ENCODE results near the gene LARGE1. TPM values are rescaled to one million over a fixed set of nuclear protein-coding genes. Genes with fewer than 3 reads are reported as not detected.

The LARGE1 gene
- 10.5 and 12.8 TPM in 2 replicates for total RNA-seq (2014; rRNA removed; shearing (Covaris generic))
- polyA plus RNA-seq (2016; fragmentation: Nextera tagmentation; extraction: Ambion mirVana) = 1.5 and 1.6 TPM in 2 replicates

GRCh38 chr22:33920197-33920540 is at the start of gene LARGE1:
TSS of gene LARGE1 (minus strand) at chr22:33920476.
- H3K27me3 ChIP-seq (replicated peaks; ENCODE audit: insufficient read depth) = 0 out of 2 replicates have a peak, but pooled peaks cover 2% of the 10 kb centered on the region
- no peaks in the 10 kb centered on the region for H3K9me3 ChIP-seq (ENCODE audit: low read depth)
- H3K9ac ChIP-seq = peak within 1 kb of the TSS; percentile 78
- H3K9me2 ChIP-seq (ENCODE audit: insufficient read depth) = no peaks in the 10 kb centered on the region
- H3K4me3 ChIP-seq = peak within 1 kb of the TSS; percentile 99
- H3K79me2 ChIP-seq (ENCODE audit: insufficient read depth) = peaks cover 29% of the 10 kb centered on the region
- peak within 1 kb of the TSS; percentile 99 for H3K4me2 ChIP-seq (ENCODE audit: unreplicated experiment)
- H3K36me3 ChIP-seq (ENCODE audit: low read depth) = no peaks in the 10 kb centered on the region
- H3K4me1 ChIP-seq (ENCODE audit: insufficient read depth) = peaks cover 17% of the 10 kb centered on the region
- peak within 1 kb of the TSS; percentile 99 for H2AFZ ChIP-seq
- no peaks in the 10 kb centered on the region for H4K20me1 ChIP-seq (ENCODE audit: insufficient read depth)
- peaks cover 11% of the 10 kb centered on the region for H3F3A ChIP-seq (ENCODE audit: insufficient read depth)
- H3K27ac ChIP-seq = peak within 1 kb of the TSS; percentile 44
- in situ Hi-C loops (cut with MboI) = no loop called here
- WGBS, 2 experiments (ENCODE audit: low coverage in 1 of 2, low lambda C conversion rate in 2 of 2, missing lambda C conversion rate in 2 of 2) = 0% methylated on average over 2 to 20 of the region's 47 CpGs
- peak; percentile 81 for DNase-seq
- no peak for TF ChIP-seq EZH2phosphoT487 (IDR thresholded peaks at IDR 0.05; ENCODE audit: insufficient read depth, low read depth)

- no peak for DNase-seq
- Histone ChIP-seq H3K36me3 (ENCODE audit: low read depth) (no peaks in the 10 kb centered on the region), H3K9me3 (ENCODE audit: low read depth) (no peaks in the 10 kb centered on the region), H3K9me2 (ENCODE audit: insufficient read depth) (no peaks in the 10 kb centered on the region), H3K4me2 (ENCODE audit: unreplicated experiment) (no peak overlapping the region), H2AFZ (no peak overlapping the region), H3K4me1 (ENCODE audit: insufficient read depth) (no peaks in the 10 kb centered on the region), H4K20me1 (ENCODE audit: insufficient read depth) (no peaks in the 10 kb centered on the region), H3K27me3 (replicated peaks; ENCODE audit: insufficient read depth) (no peaks in the 10 kb centered on the region), H3K9ac (no peak overlapping the region), H3K27ac (no peak overlapping the region), H3K4me3 (no peak overlapping the region), H3K79me2 (ENCODE audit: insufficient read depth) (no peaks in the 10 kb centered on the region), H3F3A (ENCODE audit: insufficient read depth) (no peaks in the 10 kb centered on the region)
- in situ Hi-C loops (cut with MboI) = no loop called here
- TF ChIP-seq EZH2phosphoT487 (IDR thresholded peaks at IDR 0.05; ENCODE audit: insufficient read depth, low read depth) (no peak), EZH2 (IDR thresholded peaks at IDR 0.05; ENCODE audit: insufficient read depth, poor library complexity, severe bottlenecking) (no peak)
These were observed 48.8 kb upstream of the LARGE1 start for GRCh38 chr22:33969045-33969444.

GRCh38 chr22:33964121-33964520 is 43.8 kb upstream of the LARGE1 start:
- no peak for DNase-seq
- H3K79me2 ChIP-seq (ENCODE audit: insufficient read depth) = no peaks in the 10 kb centered on the region
- no peak overlapping the region for H3K27ac ChIP-seq
- H3K4me2 ChIP-seq (ENCODE audit: unreplicated experiment) = no peak overlapping the region
- no peaks in the 10 kb centered on the region for H3K36me3 ChIP-seq (ENCODE audit: low read depth)
- no peak overlapping the region for H3K4me3 ChIP-seq
- no peaks in the 10 kb centered on the region for H3K4me1 ChIP-seq (ENCODE audit: insufficient read depth)
- 0 to 8% methylated on average over 1 of the region's 1 CpG for WGBS, 2 experiments (ENCODE audit: low coverage in 1 of 2, low lambda C conversion rate in 2 of 2, missing lambda C conversion rate in 2 of 2)
- H2AFZ ChIP-seq = no peak overlapping the region
- no peaks in the 10 kb centered on the region for H3K9me2 ChIP-seq (ENCODE audit: insufficient read depth)
- H4K20me1 ChIP-seq (ENCODE audit: insufficient read depth) = no peaks in the 10 kb centered on the region
- H3F3A ChIP-seq (ENCODE audit: insufficient read depth) = no peaks in the 10 kb centered on the region
- in situ Hi-C loops (cut with MboI) = no loop called here
- H3K9me3 ChIP-seq (ENCODE audit: low read depth) = no peaks in the 10 kb centered on the region
- no peak overlapping the region for H3K9ac ChIP-seq
- H3K27me3 ChIP-seq (replicated peaks; ENCODE audit: insufficient read depth) = no peaks in the 10 kb centered on the region
- TF ChIP-seq EZH2 (IDR thresholded peaks at IDR 0.05; ENCODE audit: insufficient read depth, poor library complexity, severe bottlenecking) (no peak), EZH2phosphoT487 (IDR thresholded peaks at IDR 0.05; ENCODE audit: insufficient read depth, low read depth) (no peak)

GRCh38 chr22:33962409-33962808 is 42.1 kb upstream of the LARGE1 start:
- in situ Hi-C loops (cut with MboI) = no loop called here
- Histone ChIP-seq H2AFZ (no peak overlapping the region), H3K4me1 (ENCODE audit: insufficient read depth) (no peaks in the 10 kb centered on the region), H4K20me1 (ENCODE audit: insufficient read depth) (no peaks in the 10 kb centered on the region), H3K36me3 (ENCODE audit: low read depth) (no peaks in the 10 kb centered on the region), H3K4me2 (ENCODE audit: unreplicated experiment) (no peak overlapping the region), H3K9me3 (ENCODE audit: low read depth) (no peaks in the 10 kb centered on the region), H3F3A (ENCODE audit: insufficient read depth) (no peaks in the 10 kb centered on the region), H3K27ac (no peak overlapping the region), H3K79me2 (ENCODE audit: insufficient read depth) (no peaks in the 10 kb centered on the region), H3K9ac (no peak overlapping the region), H3K4me3 (no peak overlapping the region), H3K9me2 (ENCODE audit: insufficient read depth) (no peaks in the 10 kb centered on the region), H3K27me3 (replicated peaks; ENCODE audit: insufficient read depth) (no peaks in the 10 kb centered on the region)
- DNase-seq = no peak
- WGBS, 2 experiments (ENCODE audit: low coverage in 1 of 2, low lambda C conversion rate in 2 of 2, missing lambda C conversion rate in 2 of 2) = 63 to 71% methylated on average over 7 of the region's 7 CpGs
- TF ChIP-seq EZH2 (IDR thresholded peaks at IDR 0.05; ENCODE audit: insufficient read depth, poor library complexity, severe bottlenecking) = no peak
- TF ChIP-seq EZH2phosphoT487 (IDR thresholded peaks at IDR 0.05; ENCODE audit: insufficient read depth, low read depth) = no peak

GRCh38 chr22:33958741-33959140 is 38.5 kb upstream of the LARGE1 start:
- H3K9me3 ChIP-seq (ENCODE audit: low read depth) = no peaks in the 10 kb centered on the region
- no peak for DNase-seq
- H3K27me3 ChIP-seq (replicated peaks; ENCODE audit: insufficient read depth) = no peaks in the 10 kb centered on the region
- H3K27ac ChIP-seq = no peak overlapping the region
- H3K4me3 ChIP-seq = no peak overlapping the region
- no peaks in the 10 kb centered on the region for H3F3A ChIP-seq (ENCODE audit: insufficient read depth)
- no peak overlapping the region for H2AFZ ChIP-seq
- no peaks in the 10 kb centered on the region for H3K9me2 ChIP-seq (ENCODE audit: insufficient read depth)
- no peaks in the 10 kb centered on the region for H3K79me2 ChIP-seq (ENCODE audit: insufficient read depth)
- TF ChIP-seq EZH2phosphoT487 (IDR thresholded peaks at IDR 0.05; ENCODE audit: insufficient read depth, low read depth) (no peak), EZH2 (IDR thresholded peaks at IDR 0.05; ENCODE audit: insufficient read depth, poor library complexity, severe bottlenecking) (no peak)
- H3K9ac ChIP-seq = no peak overlapping the region
- in situ Hi-C loops (cut with MboI) = no loop called here
- no peaks in the 10 kb centered on the region for H4K20me1 ChIP-seq (ENCODE audit: insufficient read depth)
- no peak overlapping the region for H3K4me2 ChIP-seq (ENCODE audit: unreplicated experiment)
- H3K4me1 ChIP-seq (ENCODE audit: insufficient read depth) = no peaks in the 10 kb centered on the region
- H3K36me3 ChIP-seq (ENCODE audit: low read depth) = no peaks in the 10 kb centered on the region

Data from GM23248 (cell line).